Chondrocyte (in vitro differentiated cells): Measurements from ENCODE around the gene KRT20. TPM values are rescaled to one million over a fixed set of nuclear protein-coding genes. Genes with fewer than 3 reads are reported as not detected.
A peak's percentile ranks its signal among the peaks of the same experiment; 100 is the strongest.

Experiments
- DNase-seq: peaks from one replicate; pipeline ENCODE4 v3.0.0; 2021; ENCODE audit warnings: mixed read lengths, low spot score
- H3K27ac Mint-ChIP-seq: one replicate; pipeline ENCODE4 v1.8.0; 2021; ENCODE audit warnings: mild to moderate bottlenecking, moderate library complexity, mixed read lengths; ENCODE audit not compliant: unreplicated experiment
- H3K27me3 Mint-ChIP-seq: 2 replicates; pipeline ENCODE4 v1.8.0; 2021; ENCODE audit warnings: low read depth, mixed read lengths
- H3K36me3 Mint-ChIP-seq: 2 replicates; pipeline ENCODE4 v1.8.0; 2021; ENCODE audit warnings: low read depth, mixed read lengths
- H3K4me1 Mint-ChIP-seq: 2 replicates; pipeline ENCODE4 v1.8.0; 2021; ENCODE audit warnings: low read depth, mild to moderate bottlenecking, mixed read lengths
- H3K4me3 Mint-ChIP-seq: one replicate; pipeline ENCODE4 v1.8.0; 2021; ENCODE audit warnings: mild to moderate bottlenecking, moderate library complexity, mixed read lengths; ENCODE audit not compliant: unreplicated experiment
- H3K9me3 Mint-ChIP-seq: 2 replicates; pipeline ENCODE4 v1.8.0; 2021; ENCODE audit warnings: low read depth, mixed read lengths
- CTCF ChIP-seq: fragments of 200-600 bp; sonication (generic); IDR thresholded peaks from 2 replicates; pipeline ENCODE4 v1.5.0; 2021; ENCODE audit warnings: antibody characterized with exemption, mild to moderate bottlenecking, moderate library complexity
- total RNA-seq: library from RNA; stranded (reverse); gene quantifications from 3 replicates; pipeline ENCODE4 v1.2.1, GENCODE V29; 2021

Gene KRT20
- total RNA-seq, 1 donor from 2014 or later = not detected

DNA sequence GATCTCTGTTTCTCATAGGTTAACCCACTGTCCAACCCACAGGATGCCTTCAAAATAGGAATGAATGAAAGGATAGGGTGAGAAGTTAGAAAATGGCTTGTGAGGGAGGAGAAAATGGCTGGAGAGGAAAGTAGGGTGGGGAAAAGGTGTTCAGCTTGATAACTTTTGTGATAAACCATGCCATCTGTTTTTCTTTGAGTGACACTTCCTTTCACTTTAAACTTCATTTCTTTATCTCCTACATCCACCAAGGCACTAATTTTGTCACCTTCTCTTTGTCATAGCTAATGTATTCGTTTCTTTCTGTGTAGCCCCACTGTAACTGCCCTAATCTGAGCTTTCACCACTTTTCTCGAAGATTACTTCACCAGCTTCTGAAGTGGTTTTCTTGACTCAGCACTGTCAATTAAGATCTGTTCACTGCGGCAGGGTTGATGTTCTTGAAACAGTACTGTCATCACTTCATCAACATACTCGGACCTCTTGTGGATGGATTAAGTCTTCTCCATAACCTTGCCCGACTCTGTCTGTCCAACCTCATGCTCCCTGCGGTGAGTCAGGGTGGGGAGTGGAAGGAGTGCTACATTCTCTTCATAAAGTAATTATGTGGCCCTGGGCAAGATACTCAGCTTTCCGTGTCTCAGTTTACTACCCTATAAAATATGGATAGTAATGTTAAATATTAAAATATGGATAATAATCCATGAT lies 57.1 kb downstream of the KRT20 start:
- H3K27ac Mint-ChIP-seq = peak overlapping the region; percentile 64
- H3K36me3 Mint-ChIP-seq = peaks cover 3% of the 10 kb centered on the region
- no peak for DNase-seq
- no peaks in the 10 kb centered on the region for H3K27me3 Mint-ChIP-seq
- peaks cover 21% of the 10 kb centered on the region for H3K4me1 Mint-ChIP-seq
- no peak for TF ChIP-seq CTCF
- no peaks in the 10 kb centered on the region for H3K9me3 Mint-ChIP-seq
- peak overlapping the region; percentile 10 for H3K4me3 Mint-ChIP-seq

Other genes with a start within 250 kb of the KRT20 start
- gene SMARCE1, start 237.4 kb downstream of the KRT20 start, total RNA-seq = 92.9 to 120 TPM (median 93.1 TPM) in 3 replicates
- not detected in 3 replicates for gene KRT222, start 220.1 kb downstream of the KRT20 start, total RNA-seq
- gene KRT24, start 181.5 kb downstream of the KRT20 start, total RNA-seq = not detected in 3 replicates
- gene KRT25, start 129.9 kb downstream of the KRT20 start, total RNA-seq = not detected in 3 replicates
- not detected in 3 replicates for gene KRT26, start 113.0 kb downstream of the KRT20 start, total RNA-seq
- not detected in 3 replicates for gene KRT27, start 102.7 kb downstream of the KRT20 start, total RNA-seq
- not detected in 3 replicates for gene KRT28, start 85.3 kb downstream of the KRT20 start, total RNA-seq
- 52.9 to 80.2 TPM (median 55.0 TPM) in 3 replicates for gene KRT10, start 62.6 kb downstream of the KRT20 start, total RNA-seq
- gene KRT12, start 18.0 kb downstream of the KRT20 start, total RNA-seq = not detected in 3 replicates
- not detected in 3 replicates for gene KRT23, start 52.4 kb upstream of the KRT20 start, total RNA-seq
- gene KRT39, start 81.7 kb upstream of the KRT20 start, total RNA-seq = not detected in 3 replicates
- not detected in 3 replicates for gene KRT40, start 99.1 kb upstream of the KRT20 start, total RNA-seq
- not detected in 3 replicates for gene KRTAP3-3, start 108.9 kb upstream of the KRT20 start, total RNA-seq
- not detected in 3 replicates for gene KRTAP3-2, start 114.7 kb upstream of the KRT20 start, total RNA-seq
- not detected in 3 replicates for gene KRTAP3-1, start 123.9 kb upstream of the KRT20 start, total RNA-seq
- gene KRTAP1-5, start 142.0 kb upstream of the KRT20 start, total RNA-seq = not detected in 3 replicates
- not detected in 3 replicates for gene KRTAP1-4, start 145.0 kb upstream of the KRT20 start, total RNA-seq
- gene KRTAP1-3, start 149.6 kb upstream of the KRT20 start, total RNA-seq = not detected in 3 replicates
- not detected in 3 replicates for gene KRTAP1-1, start 156.2 kb upstream of the KRT20 start, total RNA-seq
- gene KRTAP2-1, start 162.1 kb upstream of the KRT20 start, total RNA-seq = not detected in 3 replicates
- gene KRTAP2-2, start 170.0 kb upstream of the KRT20 start, total RNA-seq = not detected in 3 replicates
- gene KRTAP2-3, start 174.9 kb upstream of the KRT20 start, total RNA-seq = not detected in 3 replicates
- not detected in 3 replicates for gene KRTAP2-4, start 180.6 kb upstream of the KRT20 start, total RNA-seq
- not detected in 3 replicates for gene KRTAP4-7, start 198.9 kb upstream of the KRT20 start, total RNA-seq
- gene KRTAP4-8, start 212.9 kb upstream of the KRT20 start, total RNA-seq = not detected in 3 replicates
- not detected in 3 replicates for gene KRTAP4-16, start 217.0 kb upstream of the KRT20 start, total RNA-seq
- not detected in 3 replicates for gene KRTAP4-9, start 220.1 kb upstream of the KRT20 start, total RNA-seq
- gene KRTAP4-11, start 233.1 kb upstream of the KRT20 start, total RNA-seq = not detected in 3 replicates
- gene KRTAP4-12, start 238.9 kb upstream of the KRT20 start, total RNA-seq = not detected in 3 replicates